Esophagus squamous epithelium (tissue), 5 donors: Measurements from ENCODE around the gene MSRB1. TPM values are rescaled to one million over a fixed set of nuclear protein-coding genes. Genes with fewer than 3 reads are reported as not detected.

Source experiments
- DNase-seq: peaks from one replicate; lab custom pipeline; 2025; lab: John Stamatoyannopoulos, UW
- H3K27ac ChIP-seq, 4 donors: fragments of 200-600 bp; sonication (generic); one replicate each; pipeline ENCODE4 v1.5.1; 2016 to 2019; ENCODE audit warnings: mild to moderate bottlenecking in 1 of 4
- H3K27me3 ChIP-seq, 4 donors: fragments of 200-600 bp; sonication (generic); 1 replicate in 3 of 4; 2 replicates in 1 of 4; pipeline versions ENCODE4 v1.5.1 to v1.6.0; 2017 to 2021; ENCODE audit warnings: antibody characterized with exemption in 1 of 4
- H3K36me3 ChIP-seq, 3 donors: fragments of 200-600 bp; sonication (generic); one replicate each; pipeline ENCODE4 v1.5.1; 2016 to 2019
- H3K4me1 ChIP-seq, 3 donors: fragments of 200-600 bp; sonication (generic); one replicate each; pipeline ENCODE4 v1.5.1; 2017 to 2019
- H3K4me3 ChIP-seq, 4 donors: fragments of 200-600 bp; sonication (generic); 1 replicate in 3 of 4; 2 replicates in 1 of 4; pipeline ENCODE4 v1.5.1; 2016 to 2019; ENCODE audit warnings: mild to moderate bottlenecking in 2 of 4, moderate library complexity in 1 of 4
- H3K9me3 ChIP-seq, 3 donors: fragments of 200-600 bp; sonication (generic); one replicate each; pipeline ENCODE4 v1.5.1; 2016 to 2019
- CTCF ChIP-seq, 6 experiments: fragments of 450-650 bp in 4 of 6; fragments of 200-600 bp in 2 of 6; sonication (generic) in 2 of 6; IDR thresholded peaks; one replicate each; pipeline ENCODE4 v1.5.1; 2016 to 2019; ENCODE audit warnings: antibody characterized with exemption in 6 of 6, mild to moderate bottlenecking in 4 of 6, moderate library complexity in 4 of 6
- POLR2A ChIP-seq, 4 donors: fragments of 450-650 bp; IDR thresholded peaks; one replicate each; pipeline ENCODE4 v1.6.1; 2017; ENCODE audit warnings: antibody characterized with exemption in 4 of 4, mild to moderate bottlenecking in 4 of 4, moderate library complexity in 3 of 4
- WGBS, 2 donors: methylation state at CpG; one replicate each; pipeline ENCODE4 v1.1.5; 2018; 5-methylcytosine and 5-hydroxymethylcytosine counted together
- intact Hi-C: fragments of 100-400 bp; cut with DNase I; formaldehyde crosslinking; loops from one replicate; pipeline ENCODE4 v1.15.0; 2022
- total RNA-seq, 4 donors: library from RNA; depleted of rRNA; stranded (reverse); fragments of >200 nt; gene quantifications; one replicate each; pipeline ENCODE4 v1.1.0, GENCODE V29; 2016
- donor health status: DM: yes; HTN: yes; CAD: no.

Gene MSRB1
- total RNA-seq, 4 donors from 2014 or later, result 20.1 to 36.4 (median 21.0) TPM

- intact Hi-C loops, result no loop called here
- peaks cover 0 to 18% (median 3%) of the 10 kb centered on the region in 3 donors for H3K36me3 ChIP-seq
- DNase-seq, result no peak
- H3K4me3 ChIP-seq, result peak overlapping the region; percentile 6 to 58 (median 32)
- peaks cover 29 to 66% (median 36%) of the 10 kb centered on the region in 3 donors for H3K4me1 ChIP-seq
- peaks cover 0 to 6% (median 0%) of the 10 kb centered on the region in 3 donors for H3K9me3 ChIP-seq
- peaks cover 12 to 48% (median 21%) of the 10 kb centered on the region in 4 donors for H3K27me3 ChIP-seq
- TF ChIP-seq POLR2A (IDR thresholded peaks at IDR 0.05), result peak in 1 of 4 donors; percentile 53
- TF ChIP-seq CTCF (IDR thresholded peaks at IDR 0.05), result no peak
- WGBS, 2 donors, result 3 to 10% methylated on average over 2 to 11 of the region's 50 CpGs
- H3K27ac ChIP-seq, result peak overlapping the region in 3 of 4 donors; percentile 6 to 65 (median 23)
Measured at GRCh38 chr16:1990351-1991134, 47.5 kb upstream of the MSRB1 start.

- H3K4me3 ChIP-seq, result peak overlapping the region; percentile 6 to 58 (median 32)
- no CpG with 5 or more reads among the region's 25 CpGs for WGBS, 2 donors
- peaks cover 12 to 48% (median 21%) of the 10 kb centered on the region in 4 donors for H3K27me3 ChIP-seq
- H3K4me1 ChIP-seq, result peaks cover 34 to 71% (median 41%) of the 10 kb centered on the region in 3 donors
- DNase-seq, result no peak
- H3K36me3 ChIP-seq, result peaks cover 0 to 19% (median 3%) of the 10 kb centered on the region in 3 donors
- H3K9me3 ChIP-seq, result peaks cover 0 to 6% (median 0%) of the 10 kb centered on the region in 3 donors
- no peak for TF ChIP-seq POLR2A (IDR thresholded peaks at IDR 0.05)
- no peak for TF ChIP-seq CTCF (IDR thresholded peaks at IDR 0.05)
- H3K27ac ChIP-seq, result no peak overlapping the region
- intact Hi-C loops, result no loop called here
Measured at GRCh38 chr16:1990101-1990350, 47.0 kb upstream of the MSRB1 start.

- peak within 1 kb of the TSS; percentile 6 to 58 (median 32) for H3K4me3 ChIP-seq
- DNase-seq, result no peak
- intact Hi-C loops, result no loop called here
- TF ChIP-seq CTCF (IDR thresholded peaks at IDR 0.05), result no peak
- TF ChIP-seq POLR2A (IDR thresholded peaks at IDR 0.05), result no peak
- H3K27me3 ChIP-seq, result peaks cover 12 to 48% (median 21%) of the 10 kb centered on the region in 4 donors
- H3K27ac ChIP-seq, result peak within 1 kb of the TSS in 3 of 4 donors; percentile 6 to 65 (median 23)
- H3K9me3 ChIP-seq, result peaks cover 0 to 6% (median 0%) of the 10 kb centered on the region in 3 donors
- peaks cover 0 to 19% (median 3%) of the 10 kb centered on the region in 3 donors for H3K36me3 ChIP-seq
- 8 to 36% methylated on average over 9 to 11 of the region's 67 CpGs for WGBS, 2 donors
- peaks cover 39 to 77% (median 46%) of the 10 kb centered on the region in 3 donors for H3K4me1 ChIP-seq
Measured at GRCh38 chr16:1989209-1990100, 46.5 kb upstream of the MSRB1 start, which contains the start of gene SYNGR3. Gene SYNGR3, plus strand, starts transcription at chr16:1989970. Its CDS starts 133 bp downstream, at chr16:1990103.

GRCh38 chr16:1987198-1987597, 44.2 kb upstream of the MSRB1 start:
- no peak for DNase-seq
- peaks cover 12 to 62% (median 21%) of the 10 kb centered on the region in 4 donors for H3K27me3 ChIP-seq
- H3K36me3 ChIP-seq, result peaks cover 0 to 19% (median 3%) of the 10 kb centered on the region in 3 donors
- H3K4me3 ChIP-seq, result no peak overlapping the region
- intact Hi-C loops, result no loop called here
- no peak for TF ChIP-seq CTCF (IDR thresholded peaks at IDR 0.05)
- no peak overlapping the region for H3K27ac ChIP-seq
- peaks cover 36 to 78% (median 48%) of the 10 kb centered on the region in 3 donors for H3K4me1 ChIP-seq
- 87 to 90% methylated on average over 6 to 7 of the region's 10 CpGs for WGBS, 2 donors
- H3K9me3 ChIP-seq, result peaks cover 0 to under 1% (median 0%) of the 10 kb centered on the region in 3 donors
